SK-N-SH (cell line): ENCODE results near the gene TRPC4AP. TPM values are rescaled to one million over a fixed set of nuclear protein-coding genes. Genes with fewer than 3 reads are reported as not detected.

Experiments
- CTCF ChIA-PET: fragments of 300-600, 350-600 bp; formaldehyde crosslinking; extraction: SDS; loops from one replicate; lab custom pipeline; 2021; lab: Yijun Ruan, JAX
- POLR2A ChIA-PET: fragments of 350-600 bp; sonication (Branson Sonifier 250); formaldehyde crosslinking; extraction: SDS; loops from one replicate; lab custom pipeline; 2020; ENCODE audit warnings: antibody characterized with exemption, inconsistent platforms; lab: Yijun Ruan, JAX
- DNase-seq: peaks from one replicate; pipeline ENCODE4 v3.0.0; 2012
- H2AFZ ChIP-seq: fragments of 200-600 bp; sonication (generic); 2 replicates; pipeline ENCODE4 v1.8.1; 2016; ENCODE audit warnings: antibody characterized with exemption, mild to moderate bottlenecking, low read depth
- H3F3A ChIP-seq: fragments of 200-600 bp; sonication (generic); replicated peaks from 2 replicates; pipeline ENCODE3; 2016; ENCODE audit warnings: antibody characterized with exemption, mild to moderate bottlenecking; ENCODE audit not compliant: insufficient read depth
- H3K27ac ChIP-seq, 2 experiments: fragments of 200-500 bp in 1 of 2; fragments of 200-600 bp in 1 of 2; sonication (Bioruptor generic) in 1 of 2; sonication (generic), shearing (Covaris generic) in 1 of 2; 2 replicates each; pipeline versions ENCODE4 v1.5.1 to v1.6.1; 2014 to 2016; ENCODE audit warnings: low read depth in 2 of 2, inconsistent platforms in 1 of 2, low read length in 1 of 2, mild to moderate bottlenecking in 1 of 2, mixed read lengths in 1 of 2
- H3K27me3 ChIP-seq: fragments of 200-600 bp; sonication (generic), shearing (Covaris generic); 2 replicates; pipeline ENCODE4 v1.6.1; 2016; ENCODE audit warnings: mixed run types; ENCODE audit not compliant: insufficient read depth
- H3K36me3 ChIP-seq, 2 experiments: fragments of 200-500 bp in 1 of 2; fragments of 200-600 bp in 1 of 2; sonication (Bioruptor generic) in 1 of 2; sonication (generic) in 1 of 2; replicated peaks in 1 of 2; 2 replicates each; pipeline versions ENCODE3 to v1.5.1; 2014 to 2016; ENCODE audit warnings: low read length in 1 of 2, mild to moderate bottlenecking in 1 of 2; ENCODE audit not compliant: insufficient read depth in 2 of 2, control insufficient read depth in 1 of 2
- H3K4me1 ChIP-seq, 2 experiments: fragments of 200-500 bp in 1 of 2; fragments of 200-600 bp in 1 of 2; sonication (Bioruptor generic) in 1 of 2; sonication (generic), shearing (Covaris generic) in 1 of 2; 2 replicates each; pipeline versions ENCODE4 v1.5.1 to v1.6.1; 2014 to 2016; ENCODE audit warnings: low read depth in 1 of 2, low read length in 1 of 2, mixed run types in 1 of 2; ENCODE audit not compliant: insufficient read depth in 2 of 2, control insufficient read depth in 1 of 2
- H3K4me2 ChIP-seq: fragments of 200-600 bp; sonication (generic), shearing (Covaris generic); 2 replicates; pipeline ENCODE4 v1.6.1; 2017; ENCODE audit warnings: mixed run types
- H3K4me3 ChIP-seq, 2 experiments: fragments of 200-500 bp in 1 of 2; fragments of 200-600 bp in 1 of 2; sonication (Bioruptor generic) in 1 of 2; sonication (generic), shearing (Covaris generic) in 1 of 2; 2 replicates each; pipeline versions ENCODE4 v1.5.1 to v1.8.1; 2014 to 2016; ENCODE audit warnings: low read depth in 2 of 2, inconsistent platforms in 1 of 2, low read length in 1 of 2, mild to moderate bottlenecking in 1 of 2, mixed read lengths in 1 of 2, moderate library complexity in 1 of 2
- H3K79me2 ChIP-seq: fragments of 200-600 bp; sonication (generic); 2 replicates; pipeline ENCODE4 v1.8.1; 2017; ENCODE audit warnings: mild to moderate bottlenecking; ENCODE audit not compliant: insufficient read depth
- H3K9ac ChIP-seq: fragments of 200-600 bp; sonication (generic); 2 replicates; pipeline ENCODE4 v1.6.1; 2017; ENCODE audit warnings: mixed run types
- H3K9me2 ChIP-seq: fragments of 200-600 bp; sonication (generic); 2 replicates; pipeline ENCODE4 v1.6.1; 2017; ENCODE audit warnings: mixed run types
- H3K9me3 ChIP-seq: fragments of 200-600 bp; sonication (generic); 2 replicates; pipeline ENCODE4 v1.6.1; 2017; ENCODE audit warnings: mixed run types, mild to moderate bottlenecking, moderate library complexity
- H4K20me1 ChIP-seq: fragments of 200-600 bp; sonication (generic); 2 replicates; pipeline ENCODE4 v1.6.1; 2017; ENCODE audit warnings: mild to moderate bottlenecking, mixed run types; ENCODE audit not compliant: insufficient read depth
- EP300 ChIP-seq, 2 experiments: IDR thresholded peaks; 2 replicates each; pipeline versions ENCODE4 v1.4.0 to v1.6.1; 2012; ENCODE audit warnings: borderline replicate concordance in 1 of 2, low read depth in 1 of 2, low read length in 1 of 2
- EZH2phosphoT487 ChIP-seq: fragments of 200-600 bp; sonication (generic); IDR thresholded peaks from 2 replicates; pipeline ENCODE4 v1.6.1; 2017; ENCODE audit warnings: low read depth, mixed run types, mild to moderate bottlenecking, antibody characterized with exemption, moderate library complexity, borderline replicate concordance
- FOSL2 ChIP-seq: IDR thresholded peaks from 2 replicates; pipeline ENCODE4 v1.4.0; 2012; ENCODE audit warnings: low read depth, mild to moderate bottlenecking, moderate library complexity, borderline replicate concordance
- FOXJ3 ChIP-seq: sonication (generic); formaldehyde crosslinking; IDR thresholded peaks from 2 replicates; pipeline ENCODE4 v1.5.1; 2020; ENCODE audit warnings: mild to moderate bottlenecking, missing genetic modification reagents
- GATA2 ChIP-seq: sonication (generic); formaldehyde crosslinking; IDR thresholded peaks from 2 replicates; pipeline ENCODE4 v1.5.0; 2020; ENCODE audit warnings: mild to moderate bottlenecking, missing genetic modification reagents
- MXI1 ChIP-seq: IDR thresholded peaks from 2 replicates; pipeline ENCODE4 v1.6.1; 2012; ENCODE audit warnings: mild to moderate bottlenecking, low read depth, low read length, improper control_type of control experiment
- NFIC ChIP-seq: IDR thresholded peaks from 2 replicates; pipeline ENCODE4 v1.4.0; 2012; ENCODE audit warnings: borderline replicate concordance
- NRF1 ChIP-seq: IDR thresholded peaks from 2 replicates; pipeline ENCODE4 v1.6.1; 2012; ENCODE audit warnings: low read depth, mild to moderate bottlenecking, low read length
- POLR2AphosphoS5 ChIP-seq: IDR thresholded peaks from 2 replicates; pipeline ENCODE4 v1.6.1; 2012; ENCODE audit warnings: low read depth, low read length
- RFX5 ChIP-seq: IDR thresholded peaks from 2 replicates; pipeline ENCODE4 v1.6.1; 2012; ENCODE audit warnings: mild to moderate bottlenecking, improper control_type of control experiment, low read length
- RXRA ChIP-seq: IDR thresholded peaks from 2 replicates; pipeline ENCODE4 v1.4.0; 2012; ENCODE audit warnings: low read depth, mild to moderate bottlenecking, borderline replicate concordance
- TAF1 ChIP-seq: IDR thresholded peaks from 2 replicates; pipeline ENCODE4 v1.6.1; 2012; ENCODE audit warnings: low read depth, mild to moderate bottlenecking, low read length, moderate library complexity, borderline replicate concordance
- TCF12 ChIP-seq: IDR thresholded peaks from 2 replicates; pipeline ENCODE4 v1.4.0; 2012
- TEAD4 ChIP-seq: IDR thresholded peaks from 2 replicates; pipeline ENCODE4 v1.4.0; 2012; ENCODE audit warnings: mild to moderate bottlenecking, borderline replicate concordance; ENCODE audit not compliant: insufficient read depth
- YY1 ChIP-seq: IDR thresholded peaks from 2 replicates; pipeline ENCODE4 v1.4.0; 2012; ENCODE audit warnings: low read depth, mild to moderate bottlenecking
- WGBS: methylation state at CpG from one replicate; pipeline ENCODE4 v1.1.6; 2017; ENCODE audit warnings: low lambda C conversion rate; 5-methylcytosine and 5-hydroxymethylcytosine counted together
- polyA plus RNA-seq, 3 experiments: library from polyadenylated mRNA; depleted of rRNA; stranded (reverse); fragments of >200 nt; gene quantifications; 2 replicates each; pipeline ENCODE4 v1.2.3, GENCODE V29; 2012
- TF ChIP-seq, protein P1 (sequence below): IDR thresholded peaks from 2 replicates; pipeline ENCODE4 v1.6.1; 2012; ENCODE audit warnings: mild to moderate bottlenecking, low read depth, low read length, moderate library complexity
- TF ChIP-seq, protein P2 (sequence below): IDR thresholded peaks from 2 replicates; pipeline ENCODE4 v1.4.0; 2012; ENCODE audit warnings: low read depth, borderline replicate concordance
- TF ChIP-seq, protein P3 (sequence below): fragments of 150-350 bp; IDR thresholded peaks from 2 replicates; pipeline ENCODE4 v1.6.1; 2017; ENCODE audit warnings: antibody characterized with exemption, low read length, low read depth, borderline replicate concordance
- TF ChIP-seq, protein P4 (sequence below): IDR thresholded peaks from 2 replicates; pipeline ENCODE4 v1.4.0; 2012; ENCODE audit warnings: low read depth
- TF ChIP-seq, protein P5 (sequence below): IDR thresholded peaks from 2 replicates; pipeline ENCODE4 v1.4.0; 2012; ENCODE audit warnings: low read depth, borderline replicate concordance

The TRPC4AP gene
- polyA plus RNA-seq, 1 of the 3 experiments (the other 2 are of a cell fraction), result 57.4 TPM

DNA sequence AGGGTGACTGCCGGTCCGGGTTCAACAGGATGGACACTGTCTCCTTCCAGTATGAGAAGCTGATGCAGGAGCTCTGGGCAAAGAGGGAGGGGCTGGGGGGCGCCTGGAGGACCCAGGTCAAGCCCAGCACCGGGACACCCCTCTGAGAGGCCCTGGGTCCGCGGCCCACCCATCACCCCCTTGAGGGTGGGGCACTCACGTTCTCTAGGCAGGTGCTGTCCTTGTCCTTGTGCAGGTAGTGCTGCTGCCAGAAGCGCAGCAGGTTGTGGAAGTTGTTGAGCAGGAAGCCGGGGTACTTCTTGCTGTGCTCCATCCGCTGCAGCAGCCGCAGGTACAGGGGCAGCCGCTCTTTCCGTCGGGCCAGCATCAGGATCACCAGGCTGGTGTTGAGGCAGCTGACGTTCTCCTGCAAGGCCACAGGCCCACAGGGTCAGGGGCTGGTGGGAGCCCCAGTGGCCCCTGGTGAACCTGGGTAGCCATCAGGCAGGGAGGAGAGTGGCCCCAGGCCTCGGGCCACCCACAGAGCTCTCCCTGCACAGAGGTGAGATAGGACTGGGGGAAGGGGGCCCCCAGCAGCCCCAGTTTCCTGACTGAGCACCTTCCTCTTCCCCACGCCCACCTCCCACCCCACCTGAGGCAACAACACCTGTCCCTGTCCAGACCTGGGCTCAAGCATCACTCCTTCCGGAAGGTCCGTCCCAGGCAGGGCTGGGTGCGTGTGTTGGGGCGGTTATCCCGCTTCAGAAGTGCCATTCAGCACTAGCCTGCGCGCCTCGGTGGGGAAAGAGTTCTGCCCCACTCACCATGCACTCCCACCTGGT lies 89.2 kb downstream of the TRPC4AP start:
- H3K79me2 ChIP-seq, result no peaks in the 10 kb centered on the region
- no peak overlapping the region for H3K4me2 ChIP-seq
- no peaks in the 10 kb centered on the region; a peak in 1 of 4 replicates for H3K4me1 ChIP-seq
- H3F3A ChIP-seq, result no peaks in the 10 kb centered on the region
- POLR2A ChIA-PET, result no interaction called here
- no peak for DNase-seq
- H3K4me3 ChIP-seq, result no peak overlapping the region
- H3K9me3 ChIP-seq, result no peaks in the 10 kb centered on the region
- H4K20me1 ChIP-seq, result no peaks in the 10 kb centered on the region
- H3K36me3 ChIP-seq, result peaks cover 32 to 95% of the 10 kb centered on the region in 2 experiments
- H3K9ac ChIP-seq, result no peak overlapping the region
- WGBS, result 92% methylated on average over 17 of the region's 25 CpGs
- H3K27me3 ChIP-seq, result no peaks in the 10 kb centered on the region
- TF ChIP-seq FOXJ3 (CRISPR knock-in tag) (no peak), EP300 (IDR thresholded peaks at IDR 0.05; ENCODE audit: borderline replicate concordance in 1 of 2, low read depth in 1 of 2, low read length in 1 of 2) (no peak), TAF1 (no peak), TEAD4 (no peak), TCF12 (no peak), RFX5 (no peak), RXRA (no peak), POLR2AphosphoS5 (no peak), EZH2phosphoT487 (no peak), GATA2 (CRISPR knock-in tag) (no peak), YY1 (no peak), NFIC (no peak), NRF1 (no peak), FOSL2 (no peak), MXI1 (no peak)
- TF ChIP-seq, protein P1, sequence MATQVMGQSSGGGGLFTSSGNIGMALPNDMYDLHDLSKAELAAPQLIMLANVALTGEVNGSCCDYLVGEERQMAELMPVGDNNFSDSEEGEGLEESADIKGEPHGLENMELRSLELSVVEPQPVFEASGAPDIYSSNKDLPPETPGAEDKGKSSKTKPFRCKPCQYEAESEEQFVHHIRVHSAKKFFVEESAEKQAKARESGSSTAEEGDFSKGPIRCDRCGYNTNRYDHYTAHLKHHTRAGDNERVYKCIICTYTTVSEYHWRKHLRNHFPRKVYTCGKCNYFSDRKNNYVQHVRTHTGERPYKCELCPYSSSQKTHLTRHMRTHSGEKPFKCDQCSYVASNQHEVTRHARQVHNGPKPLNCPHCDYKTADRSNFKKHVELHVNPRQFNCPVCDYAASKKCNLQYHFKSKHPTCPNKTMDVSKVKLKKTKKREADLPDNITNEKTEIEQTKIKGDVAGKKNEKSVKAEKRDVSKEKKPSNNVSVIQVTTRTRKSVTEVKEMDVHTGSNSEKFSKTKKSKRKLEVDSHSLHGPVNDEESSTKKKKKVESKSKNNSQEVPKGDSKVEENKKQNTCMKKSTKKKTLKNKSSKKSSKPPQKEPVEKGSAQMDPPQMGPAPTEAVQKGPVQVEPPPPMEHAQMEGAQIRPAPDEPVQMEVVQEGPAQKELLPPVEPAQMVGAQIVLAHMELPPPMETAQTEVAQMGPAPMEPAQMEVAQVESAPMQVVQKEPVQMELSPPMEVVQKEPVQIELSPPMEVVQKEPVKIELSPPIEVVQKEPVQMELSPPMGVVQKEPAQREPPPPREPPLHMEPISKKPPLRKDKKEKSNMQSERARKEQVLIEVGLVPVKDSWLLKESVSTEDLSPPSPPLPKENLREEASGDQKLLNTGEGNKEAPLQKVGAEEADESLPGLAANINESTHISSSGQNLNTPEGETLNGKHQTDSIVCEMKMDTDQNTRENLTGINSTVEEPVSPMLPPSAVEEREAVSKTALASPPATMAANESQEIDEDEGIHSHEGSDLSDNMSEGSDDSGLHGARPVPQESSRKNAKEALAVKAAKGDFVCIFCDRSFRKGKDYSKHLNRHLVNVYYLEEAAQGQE, result no peak
- TF ChIP-seq, protein P2, sequence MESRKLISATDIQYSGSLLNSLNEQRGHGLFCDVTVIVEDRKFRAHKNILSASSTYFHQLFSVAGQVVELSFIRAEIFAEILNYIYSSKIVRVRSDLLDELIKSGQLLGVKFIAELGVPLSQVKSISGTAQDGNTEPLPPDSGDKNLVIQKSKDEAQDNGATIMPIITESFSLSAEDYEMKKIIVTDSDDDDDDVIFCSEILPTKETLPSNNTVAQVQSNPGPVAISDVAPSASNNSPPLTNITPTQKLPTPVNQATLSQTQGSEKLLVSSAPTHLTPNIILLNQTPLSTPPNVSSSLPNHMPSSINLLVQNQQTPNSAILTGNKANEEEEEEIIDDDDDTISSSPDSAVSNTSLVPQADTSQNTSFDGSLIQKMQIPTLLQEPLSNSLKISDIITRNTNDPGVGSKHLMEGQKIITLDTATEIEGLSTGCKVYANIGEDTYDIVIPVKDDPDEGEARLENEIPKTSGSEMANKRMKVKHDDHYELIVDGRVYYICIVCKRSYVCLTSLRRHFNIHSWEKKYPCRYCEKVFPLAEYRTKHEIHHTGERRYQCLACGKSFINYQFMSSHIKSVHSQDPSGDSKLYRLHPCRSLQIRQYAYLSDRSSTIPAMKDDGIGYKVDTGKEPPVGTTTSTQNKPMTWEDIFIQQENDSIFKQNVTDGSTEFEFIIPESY, result no peak
- TF ChIP-seq, protein P3, sequence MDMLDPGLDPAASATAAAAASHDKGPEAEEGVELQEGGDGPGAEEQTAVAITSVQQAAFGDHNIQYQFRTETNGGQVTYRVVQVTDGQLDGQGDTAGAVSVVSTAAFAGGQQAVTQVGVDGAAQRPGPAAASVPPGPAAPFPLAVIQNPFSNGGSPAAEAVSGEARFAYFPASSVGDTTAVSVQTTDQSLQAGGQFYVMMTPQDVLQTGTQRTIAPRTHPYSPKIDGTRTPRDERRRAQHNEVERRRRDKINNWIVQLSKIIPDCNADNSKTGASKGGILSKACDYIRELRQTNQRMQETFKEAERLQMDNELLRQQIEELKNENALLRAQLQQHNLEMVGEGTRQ, result no peak
- TF ChIP-seq, protein P4, sequence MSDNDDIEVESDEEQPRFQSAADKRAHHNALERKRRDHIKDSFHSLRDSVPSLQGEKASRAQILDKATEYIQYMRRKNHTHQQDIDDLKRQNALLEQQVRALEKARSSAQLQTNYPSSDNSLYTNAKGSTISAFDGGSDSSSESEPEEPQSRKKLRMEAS, result no peak
- TF ChIP-seq, protein P5, sequence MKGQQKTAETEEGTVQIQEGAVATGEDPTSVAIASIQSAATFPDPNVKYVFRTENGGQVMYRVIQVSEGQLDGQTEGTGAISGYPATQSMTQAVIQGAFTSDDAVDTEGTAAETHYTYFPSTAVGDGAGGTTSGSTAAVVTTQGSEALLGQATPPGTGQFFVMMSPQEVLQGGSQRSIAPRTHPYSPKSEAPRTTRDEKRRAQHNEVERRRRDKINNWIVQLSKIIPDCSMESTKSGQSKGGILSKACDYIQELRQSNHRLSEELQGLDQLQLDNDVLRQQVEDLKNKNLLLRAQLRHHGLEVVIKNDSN, result no peak
- H2AFZ ChIP-seq, result no peak overlapping the region
- CTCF ChIA-PET, result interaction anchor here (1.1 to 4.2 kb wide), 2 partner anchors 18 to 130 kb away, joined by 3 to 33 read pairs; partner anchors contain the start of gene GGT7
- no peak overlapping the region; a peak in 1 of 4 replicates for H3K27ac ChIP-seq
- no peaks in the 10 kb centered on the region for H3K9me2 ChIP-seq
